ENCODE results near the gene KRTAP4-2. TPM values are rescaled to one million over a fixed set of nuclear protein-coding genes. Genes with fewer than 3 reads are reported as not detected.
"Not testable (repeated sequence)": the region's sequence is repeated elsewhere in the genome, so short reads cannot be mapped to it uniquely, and the experiment has no call there.

The KRTAP4-2 gene
- total RNA-seq, 1 experiment from 2014 or later: not detected

- Histone ChIP-seq H3K27ac (ENCODE audit: low read length) (no peak within 1 kb of the TSS), H3K36me3 (ENCODE audit: control insufficient read depth, insufficient read depth, low read length) (no peaks in the 10 kb centered on the region), H3K4me3 (ENCODE audit: low read depth in 2 of 2, low read length in 2 of 2) (no peak within 1 kb of the TSS), H3K9me3 (ENCODE audit: control insufficient read depth, insufficient read depth, low read depth, low read length) (no peaks in the 10 kb centered on the region), H3K4me1 (ENCODE audit: control insufficient read depth, insufficient read depth, low read length) (no peaks in the 10 kb centered on the region), H3K27me3 (ENCODE audit: control insufficient read depth, insufficient read depth, low read length) (no peaks in the 10 kb centered on the region)
- TF ChIP-seq TCF7L2 (IDR thresholded peaks at IDR 0.05; ENCODE audit: low read depth, low read length) (no peak), CTCF (IDR thresholded peaks at IDR 0.05) (no peak), POLR2AphosphoS5 (IDR thresholded peaks at IDR 0.05; ENCODE audit: low read depth, low read length) (no peak), REST (IDR thresholded peaks at IDR 0.05; ENCODE audit: insufficient read depth in 1 of 2, low read depth in 2 of 2, low read length in 1 of 2) (no peak), SIN3A (IDR thresholded peaks at IDR 0.05; ENCODE audit: borderline replicate concordance, insufficient read depth, low read depth, low read length) (no peak)
- no peak for ATAC-seq
- ChIA-PET POLR2A (interaction anchor here (0.5 kb wide), 1 partner anchor 42 kb away, joined by 3 read pairs; no protein-coding TSS in a partner anchor), CTCF (no interaction called here)
- peak; percentile 12 for DNase-seq (ENCODE audit: low read depth, low spot score)
- in situ Hi-C loops (cut with HindIII; ENCODE audit: low pct_unique_long_range_greater_than_20kb, low sequenced_read_pairs) (no loop called here), intact Hi-C loops (cut with micrococcal nuclease; ENCODE audit: unreplicated experiment) (no loop called here)
- no TSS peak for BruUV-seq (replicated peaks)
Measured at GRCh38 chr17:41140360-41141131, 37.5 kb downstream of the KRTAP4-2 start, which contains the start of gene KRTAP4-6. TSS of gene KRTAP4-6 (minus strand) at chr17:41140544. CDS start at chr17:41140487, 57 bp downstream.

GRCh38 chr17:41139865-41140264, 38.2 kb downstream of the KRTAP4-2 start:
- ATAC-seq; H3K4me1 ChIP-seq (ENCODE audit: control insufficient read depth, insufficient read depth, low read length); POLR2A ChIA-PET; H3K4me3 ChIP-seq (ENCODE audit: low read depth in 2 of 2, low read length in 2 of 2); intact Hi-C loops (cut with micrococcal nuclease; ENCODE audit: unreplicated experiment); H3K27ac ChIP-seq (ENCODE audit: low read length); DNase-seq (ENCODE audit: low read depth, low spot score); CTCF ChIA-PET; H3K36me3 ChIP-seq (ENCODE audit: control insufficient read depth, insufficient read depth, low read length); H3K27me3 ChIP-seq (ENCODE audit: control insufficient read depth, insufficient read depth, low read length); in situ Hi-C loops (cut with HindIII; ENCODE audit: low pct_unique_long_range_greater_than_20kb, low sequenced_read_pairs); H3K9me3 ChIP-seq (ENCODE audit: control insufficient read depth, insufficient read depth, low read depth, low read length); BruUV-seq (replicated peaks): not testable (repeated sequence)

Data from Panc1 (cell line).